Kidney (tissue), 14 donors: ENCODE data around the gene DOK3. TPM values are rescaled to one million over a fixed set of nuclear protein-coding genes. Genes with fewer than 3 reads are reported as not detected.
A peak's percentile ranks its signal among the peaks of the same experiment; 100 is the strongest.

Experiments used
- DNase-seq, 5 donors: peaks; one replicate each; pipeline ENCODE4 v3.0.0-alpha.2; 2013 to 2020
- FAIRE-seq: peaks from 2 replicates; lab custom pipeline; 2012; peaks lifted over from hg19 to GRCh38; lab: Jason Lieb, UNC
- H3K27ac ChIP-seq, 2 donors: one replicate each; pipeline ENCODE4 v1.7.0; 2013; ENCODE audit warnings: low read depth in 2 of 2, low read length in 2 of 2, inconsistent platforms in 1 of 2
- H3K27me3 ChIP-seq: one replicate; pipeline ENCODE4 v1.7.1; 2013; ENCODE audit warnings: low read length, inconsistent platforms; ENCODE audit not compliant: control insufficient read depth, insufficient read depth
- H3K36me3 ChIP-seq, 3 donors: one replicate each; pipeline versions ENCODE4 v1.7.0 to v1.7.1; 2013; ENCODE audit warnings: low read length in 3 of 3, control low read depth in 1 of 3, inconsistent platforms in 1 of 3; ENCODE audit not compliant: insufficient read depth in 3 of 3, control insufficient read depth in 2 of 3
- H3K4me1 ChIP-seq, 3 donors: one replicate each; pipeline versions ENCODE4 v1.7.0 to v1.7.1; 2013; ENCODE audit warnings: low read length in 3 of 3, inconsistent platforms in 1 of 3, low read depth in 1 of 3; ENCODE audit not compliant: control insufficient read depth in 2 of 3, insufficient read depth in 2 of 3
- H3K4me3 ChIP-seq, 3 donors: one replicate each; pipeline versions ENCODE4 v1.7.0 to v1.8.1; 2013; ENCODE audit warnings: low read length in 3 of 3, control low read depth in 1 of 3, inconsistent platforms in 1 of 3
- H3K9ac ChIP-seq, 3 donors: one replicate each; pipeline versions ENCODE4 v1.7.0 to v1.7.1; 2013; ENCODE audit warnings: low read length in 3 of 3, control low read depth in 1 of 3, inconsistent platforms in 1 of 3
- H3K9me3 ChIP-seq, 3 donors: one replicate each; pipeline versions ENCODE4 v1.7.0 to v1.7.1; 2013; ENCODE audit warnings: low read length in 3 of 3, control low read depth in 1 of 3, inconsistent platforms in 1 of 3; ENCODE audit not compliant: control insufficient read depth in 2 of 3, insufficient read depth in 1 of 3
- intact Hi-C: fragments of 100-400 bp; cut with DNase I; formaldehyde crosslinking; loops from one replicate; pipeline ENCODE4 v1.11.1; 2022
- polyA plus RNA-seq: library from polyadenylated mRNA; stranded (reverse); fragments of 350-450 nt; fragmentation: Illumina TruSeq; extraction: RNeasy Lipid Tissue Mini Kit (QIAGEN cat#74804); gene quantifications from one replicate; pipeline ENCODE4 v1.2.3, GENCODE V29; 2014; ENCODE audit warnings: low read depth, low replicate concordance; ENCODE audit not compliant: insufficient read depth
- total RNA-seq: library from RNA; stranded (reverse); fragmentation: NEBNext Ultra II Directional; extraction: Animal tissue kit (Norgen Biotek cat#: 25700); gene quantifications from one replicate; pipeline ENCODE4 v1.2.1, GENCODE V29; 2021
- TF ChIP-seq, protein P1 (sequence below): IDR thresholded peaks from 3 replicates; pipeline ENCODE4 v1.5.1; 2012; ENCODE audit warnings: mild to moderate bottlenecking, moderate library complexity, borderline replicate concordance; ENCODE audit not compliant: insufficient read depth; ENCODE audit errors: extremely low read depth
- donor health status: control.
- donor health status: control.
- donor health status: control.
- donor health status: control.
- donor health status: control.
- donor health status: DM: yes; HTN: yes; CAD: no.
- donor health status: Normal renal cell carcinoma (clear cell type).

DOK3 gene
- total and polyA plus RNA-seq, 2 donors from 2014 or later, result 1.9 to 18.6 TPM

DNA sequence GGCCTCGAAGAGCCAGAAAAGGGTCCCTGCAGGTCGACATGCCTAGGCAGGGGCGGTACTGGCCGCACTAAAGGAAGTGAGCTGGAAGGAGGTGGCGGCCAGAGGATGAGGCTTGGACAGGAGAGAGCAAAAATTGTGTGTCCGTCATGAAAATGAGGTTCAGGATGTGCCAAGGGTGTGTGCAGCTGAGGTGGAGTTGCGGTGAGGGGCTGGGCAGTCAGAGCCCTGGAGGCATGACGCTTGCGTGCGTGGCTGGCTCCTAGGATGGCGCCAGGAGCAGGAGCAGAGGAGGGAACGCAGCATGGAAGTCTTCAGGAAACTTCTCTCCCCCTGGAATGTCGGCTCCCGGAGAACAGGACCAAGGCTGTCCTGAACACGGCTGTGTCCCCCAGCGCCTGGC lies 6.7 kb downstream of the DOK3 start:
- intact Hi-C loops, result no loop called here
- TF ChIP-seq, protein P1, sequence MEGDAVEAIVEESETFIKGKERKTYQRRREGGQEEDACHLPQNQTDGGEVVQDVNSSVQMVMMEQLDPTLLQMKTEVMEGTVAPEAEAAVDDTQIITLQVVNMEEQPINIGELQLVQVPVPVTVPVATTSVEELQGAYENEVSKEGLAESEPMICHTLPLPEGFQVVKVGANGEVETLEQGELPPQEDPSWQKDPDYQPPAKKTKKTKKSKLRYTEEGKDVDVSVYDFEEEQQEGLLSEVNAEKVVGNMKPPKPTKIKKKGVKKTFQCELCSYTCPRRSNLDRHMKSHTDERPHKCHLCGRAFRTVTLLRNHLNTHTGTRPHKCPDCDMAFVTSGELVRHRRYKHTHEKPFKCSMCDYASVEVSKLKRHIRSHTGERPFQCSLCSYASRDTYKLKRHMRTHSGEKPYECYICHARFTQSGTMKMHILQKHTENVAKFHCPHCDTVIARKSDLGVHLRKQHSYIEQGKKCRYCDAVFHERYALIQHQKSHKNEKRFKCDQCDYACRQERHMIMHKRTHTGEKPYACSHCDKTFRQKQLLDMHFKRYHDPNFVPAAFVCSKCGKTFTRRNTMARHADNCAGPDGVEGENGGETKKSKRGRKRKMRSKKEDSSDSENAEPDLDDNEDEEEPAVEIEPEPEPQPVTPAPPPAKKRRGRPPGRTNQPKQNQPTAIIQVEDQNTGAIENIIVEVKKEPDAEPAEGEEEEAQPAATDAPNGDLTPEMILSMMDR, result no peak
- no peaks in the 10 kb centered on the region for H3K9me3 ChIP-seq
- H3K36me3 ChIP-seq, result no peaks in the 10 kb centered on the region
- peaks cover 0 to 5% (median 3%) of the 10 kb centered on the region in 3 donors for H3K4me1 ChIP-seq
- H3K9ac ChIP-seq, result no peak overlapping the region
- no peak for FAIRE-seq
- H3K27ac ChIP-seq, result no peak overlapping the region
- no peaks in the 10 kb centered on the region for H3K27me3 ChIP-seq
- DNase-seq, result no peak
- no peak overlapping the region for H3K4me3 ChIP-seq

DNA sequence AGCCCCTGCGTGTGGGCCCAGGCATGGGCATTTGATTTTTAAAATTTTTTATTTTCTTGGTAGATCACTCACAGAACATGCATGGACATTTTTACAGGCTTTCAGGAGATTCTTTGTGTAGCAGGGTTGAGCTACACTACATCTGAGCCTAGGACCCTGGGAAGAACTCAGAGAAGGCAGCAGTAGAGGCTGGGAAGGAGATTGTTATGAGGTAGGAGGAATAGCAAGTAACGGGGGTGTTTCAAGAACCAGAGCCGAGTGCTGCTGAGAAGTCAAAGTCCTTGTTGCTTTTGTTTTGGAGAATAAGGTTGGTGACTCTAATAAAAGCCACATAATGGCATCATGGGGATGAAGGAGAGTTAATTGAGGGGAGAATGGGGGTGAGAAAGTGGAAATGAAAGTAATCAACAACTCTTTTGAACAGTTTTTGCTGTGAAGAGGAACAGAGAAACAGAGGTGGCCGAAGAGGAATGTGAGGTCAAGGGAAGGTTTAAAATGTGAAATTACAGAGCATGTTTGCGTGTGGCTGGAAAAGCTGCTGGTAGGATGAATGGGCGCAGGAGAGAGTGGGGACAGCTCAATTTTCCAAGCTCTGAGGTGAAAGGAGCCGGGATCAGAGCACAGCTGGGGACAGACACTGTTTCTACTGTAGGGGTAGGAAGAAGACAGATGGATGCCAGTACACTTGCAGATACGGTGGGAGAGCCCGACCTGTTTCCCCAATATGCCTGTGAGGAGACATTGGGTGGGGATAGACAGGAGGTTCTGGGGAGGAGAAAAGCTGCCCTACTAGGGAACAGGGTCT lies 7.5 kb downstream of the DOK3 start:
- H3K9ac ChIP-seq, result no peak overlapping the region
- no peaks in the 10 kb centered on the region for H3K27me3 ChIP-seq
- intact Hi-C loops, result no loop called here
- no peak for FAIRE-seq
- no peak overlapping the region for H3K4me3 ChIP-seq
- H3K9me3 ChIP-seq, result no peaks in the 10 kb centered on the region
- peaks cover 0 to 5% (median 3%) of the 10 kb centered on the region in 3 donors for H3K4me1 ChIP-seq
- no peak for DNase-seq
- TF ChIP-seq, protein P1, result no peak
- no peaks in the 10 kb centered on the region for H3K36me3 ChIP-seq
- no peak overlapping the region for H3K27ac ChIP-seq

DNA sequence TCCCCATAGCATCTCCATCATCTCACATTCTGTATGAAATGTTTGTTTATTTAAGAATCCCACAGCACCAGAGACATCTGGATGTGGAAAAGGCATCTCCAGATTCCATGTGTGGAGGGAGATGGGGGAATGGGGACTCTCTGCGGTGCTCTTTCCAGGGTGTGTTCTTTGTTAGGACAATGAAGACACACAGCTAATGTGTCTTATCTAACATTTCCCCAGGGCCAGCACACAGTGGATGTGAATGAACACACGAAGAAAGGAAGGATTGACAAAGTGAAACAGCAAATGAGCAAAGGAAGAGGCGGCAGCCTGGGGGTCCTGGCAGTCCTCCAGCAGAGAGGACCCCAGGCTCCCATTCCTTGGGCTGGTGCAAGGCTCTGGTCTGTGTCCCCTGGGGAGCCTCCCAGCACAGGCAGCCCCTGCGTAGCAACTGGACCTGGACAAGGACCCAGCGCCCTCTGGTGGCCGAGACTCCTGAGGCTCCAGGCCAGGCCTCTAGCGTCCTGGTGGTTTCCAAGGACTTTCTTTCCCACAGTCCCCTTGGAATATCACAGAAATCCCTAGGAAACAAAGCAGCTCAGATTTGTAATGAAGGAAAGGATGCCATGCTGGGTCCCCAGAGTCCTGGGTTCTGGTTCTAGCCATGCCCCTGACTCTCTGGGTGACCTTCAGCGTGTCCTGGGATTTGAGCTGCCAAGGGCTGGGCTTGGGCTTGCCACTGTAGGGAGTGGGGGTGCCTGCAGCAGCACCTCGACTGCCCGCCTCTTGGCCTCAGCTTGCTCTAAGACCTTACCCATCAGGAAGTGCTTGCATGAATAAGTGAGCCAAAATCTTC lies 8.7 kb downstream of the DOK3 start:
- H3K27ac ChIP-seq, result no peak overlapping the region
- no peak overlapping the region for H3K4me3 ChIP-seq
- H3K9me3 ChIP-seq, result no peaks in the 10 kb centered on the region
- no peaks in the 10 kb centered on the region for H3K27me3 ChIP-seq
- DNase-seq (peak; percentile 91 to 96 (median 93)), FAIRE-seq (no peak)
- peaks cover 0 to 9% (median 3%) of the 10 kb centered on the region in 3 donors for H3K4me1 ChIP-seq
- intact Hi-C loops, result no loop called here
- no peaks in the 10 kb centered on the region for H3K36me3 ChIP-seq
- TF ChIP-seq, protein P1, result peak; percentile 89
- no peak overlapping the region for H3K9ac ChIP-seq
